Measurements from ENCODE around the gene GMPPA.

Gene GMPPA

DNA sequence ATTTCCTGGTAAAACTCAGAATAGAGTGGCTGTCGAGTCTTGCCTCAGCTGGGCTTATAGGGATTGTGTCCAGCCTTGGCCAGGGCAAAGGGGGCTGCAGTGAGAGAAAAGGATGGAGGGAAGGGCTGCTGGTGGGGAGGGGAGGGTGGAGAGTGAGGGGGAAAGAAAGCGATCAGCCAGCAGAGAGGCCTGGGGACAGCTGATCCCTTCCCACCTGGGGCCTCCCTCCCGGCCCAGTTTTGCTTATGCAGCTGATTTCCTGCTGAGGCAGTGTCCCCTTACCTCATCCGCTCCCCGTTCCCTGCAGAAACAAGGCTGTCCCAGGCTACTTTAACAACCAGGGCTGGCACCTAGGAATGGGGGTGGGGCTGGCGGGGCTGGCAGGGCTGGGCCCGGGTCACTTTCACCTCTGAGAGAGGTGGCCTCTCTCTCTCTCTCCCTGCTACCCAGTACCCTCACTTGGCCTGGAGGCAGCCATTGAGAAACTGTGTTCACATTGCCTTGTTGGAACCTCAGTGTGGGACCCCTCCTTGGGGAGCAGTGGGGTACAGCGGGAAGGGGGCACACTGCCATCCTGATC lies 12.2 kb upstream of the GMPPA start:
- no peak for DNase-seq

DNA sequence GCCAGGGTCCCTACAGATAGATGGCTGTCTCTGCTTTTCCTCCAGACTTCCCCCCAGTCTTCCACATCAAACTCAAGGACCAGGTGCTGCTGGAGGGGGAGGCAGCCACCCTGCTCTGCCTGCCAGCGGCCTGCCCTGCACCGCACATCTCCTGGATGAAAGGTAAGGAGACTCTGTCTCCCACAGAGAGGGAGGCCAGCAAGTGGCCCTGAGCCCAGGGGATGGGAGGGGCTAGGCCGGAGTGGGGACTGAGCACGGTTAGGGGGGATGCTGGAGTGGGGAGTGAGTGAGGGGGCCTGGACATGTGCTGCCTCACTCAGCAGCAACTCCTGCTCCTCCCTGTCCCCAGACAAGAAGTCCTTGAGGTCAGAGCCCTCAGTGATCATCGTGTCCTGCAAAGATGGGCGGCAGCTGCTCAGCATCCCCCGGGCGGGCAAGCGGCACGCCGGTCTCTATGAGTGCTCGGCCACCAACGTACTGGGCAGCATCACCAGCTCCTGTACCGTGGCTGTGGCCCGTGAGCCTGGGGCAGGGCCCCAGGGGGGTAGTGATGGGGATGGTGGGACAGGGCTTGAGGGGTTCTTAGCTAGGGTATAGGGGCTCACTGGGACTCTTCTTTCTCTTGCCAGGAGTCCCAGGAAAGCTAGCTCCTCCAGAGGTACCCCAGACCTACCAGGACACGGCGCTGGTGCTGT lies 10.4 kb upstream of the GMPPA start:
- no peak for DNase-seq

DNA sequence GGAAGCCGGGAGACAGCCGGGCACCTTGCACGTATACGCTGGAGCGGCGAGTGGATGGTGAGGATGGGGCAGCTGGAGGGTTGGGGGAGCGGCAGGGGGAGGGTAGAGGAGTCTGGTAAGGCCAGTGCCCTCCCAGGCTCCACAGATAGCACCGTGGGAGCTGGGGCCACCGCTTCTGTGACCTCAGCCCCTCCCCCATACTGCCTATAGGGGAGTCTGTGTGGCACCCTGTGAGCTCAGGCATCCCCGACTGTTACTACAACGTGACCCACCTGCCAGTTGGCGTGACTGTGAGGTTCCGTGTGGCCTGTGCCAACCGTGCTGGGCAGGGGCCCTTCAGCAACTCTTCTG lies 9.9 kb upstream of the GMPPA start:
- DNase-seq, result no peak

DNA sequence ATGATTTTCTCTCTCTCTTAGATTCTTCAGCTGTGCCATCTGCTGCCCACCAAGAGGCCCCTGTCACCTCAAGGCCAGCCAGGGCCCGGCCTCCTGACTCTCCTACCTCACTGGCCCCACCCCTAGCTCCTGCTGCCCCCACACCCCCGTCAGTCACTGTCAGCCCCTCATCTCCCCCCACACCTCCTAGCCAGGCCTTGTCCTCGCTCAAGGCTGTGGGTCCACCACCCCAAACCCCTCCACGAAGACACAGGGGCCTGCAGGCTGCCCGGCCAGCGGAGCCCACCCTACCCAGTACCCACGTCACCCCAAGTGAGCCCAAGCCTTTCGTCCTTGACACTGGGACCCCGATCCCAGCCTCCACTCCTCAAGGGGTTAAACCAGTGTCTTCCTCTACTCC lies 9.4 kb upstream of the GMPPA start:
- no peak for DNase-seq

DNA sequence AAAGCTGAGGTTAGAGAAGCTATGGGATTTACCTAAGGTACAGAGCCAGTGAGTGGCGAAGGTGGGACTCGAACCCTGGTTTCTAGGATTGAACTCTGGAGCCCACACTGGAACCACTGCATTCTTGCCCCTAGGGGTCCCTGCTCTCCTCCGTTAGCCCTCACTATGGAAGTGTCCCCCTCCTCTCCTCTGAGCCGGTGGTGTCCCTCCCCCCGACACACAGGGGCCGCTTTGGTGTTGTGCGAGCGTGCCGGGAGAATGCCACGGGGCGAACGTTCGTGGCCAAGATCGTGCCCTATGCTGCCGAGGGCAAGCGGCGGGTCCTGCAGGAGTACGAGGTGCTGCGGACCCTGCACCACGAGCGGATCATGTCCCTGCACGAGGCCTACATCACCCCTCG lies 8.5 kb upstream of the GMPPA start:
- no peak for DNase-seq

- no peak for DNase-seq
Observed at GRCh38 chr2:219490600-219491130, 8.0 kb upstream of the GMPPA start.

DNA sequence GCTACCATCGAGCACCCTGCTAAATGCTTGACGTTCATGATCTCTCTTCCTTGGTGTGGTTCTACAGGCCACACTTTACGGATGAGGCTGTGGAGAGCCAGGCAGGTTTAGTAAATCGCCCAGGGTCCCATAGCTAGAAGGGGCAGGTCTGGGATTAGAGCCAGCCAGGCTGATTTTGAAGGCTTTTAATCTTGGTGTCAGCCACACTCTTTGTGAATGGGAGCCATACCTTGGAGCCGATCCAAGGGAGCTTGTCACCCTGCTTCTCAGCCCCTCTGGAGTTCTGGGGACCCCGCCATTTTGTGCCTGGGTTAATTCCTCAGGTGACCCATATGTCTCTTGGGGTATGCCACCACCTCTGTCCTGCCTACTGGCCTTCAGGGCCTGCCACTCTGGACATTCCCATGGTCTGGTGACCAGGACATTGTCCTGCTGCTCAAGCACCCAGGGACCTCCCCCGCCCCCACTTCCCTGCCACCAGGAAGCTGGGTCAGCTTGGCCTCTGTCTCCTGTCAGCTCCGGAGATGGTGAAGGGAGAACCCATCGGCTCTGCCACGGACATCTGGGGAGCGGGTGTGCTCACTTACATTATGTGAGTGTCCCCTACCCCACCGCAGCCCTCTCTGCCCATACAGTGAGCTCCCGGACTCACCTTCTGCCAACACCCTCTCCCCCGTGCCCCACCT lies 7.3 kb upstream of the GMPPA start:
- DNase-seq, result no peak

DNA sequence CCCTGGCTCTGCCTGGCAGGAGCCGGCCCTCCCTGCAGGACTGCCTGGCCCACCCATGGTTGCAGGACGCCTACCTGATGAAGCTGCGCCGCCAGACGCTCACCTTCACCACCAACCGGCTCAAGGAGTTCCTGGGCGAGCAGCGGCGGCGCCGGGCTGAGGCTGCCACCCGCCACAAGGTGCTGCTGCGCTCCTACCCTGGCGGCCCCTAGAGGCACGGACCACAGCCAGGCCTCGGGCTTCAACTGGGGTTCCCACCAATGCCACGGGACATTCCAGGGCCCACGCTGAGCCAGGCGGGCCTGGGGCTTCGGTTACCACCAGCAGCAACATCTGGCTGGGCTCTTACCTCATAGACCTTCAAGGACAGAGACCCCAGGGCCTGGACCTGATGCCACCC lies 6.1 kb upstream of the GMPPA start:
- DNase-seq, result no peak

DNA sequence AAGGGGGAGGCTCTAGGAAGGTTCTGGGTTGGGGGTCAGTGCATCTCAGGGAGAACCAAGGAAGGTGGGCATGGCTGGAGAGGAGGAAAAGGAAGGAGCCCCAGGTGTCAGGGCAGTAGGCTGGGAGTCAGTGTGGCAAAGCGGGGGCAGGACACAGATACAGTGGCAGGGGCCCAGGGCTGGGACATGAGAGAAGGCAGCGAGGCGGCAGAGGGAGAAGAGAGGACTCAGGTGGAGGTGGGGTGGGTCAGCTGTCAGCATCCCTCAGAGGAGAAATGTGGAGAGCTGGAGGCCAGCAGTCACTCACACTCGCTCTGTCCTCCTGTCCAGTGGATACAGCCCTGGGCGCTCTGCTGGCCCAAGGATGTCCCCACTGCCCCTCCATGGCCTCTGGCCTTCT lies 5.6 kb upstream of the GMPPA start:
- DNase-seq, result no peak

DNA sequence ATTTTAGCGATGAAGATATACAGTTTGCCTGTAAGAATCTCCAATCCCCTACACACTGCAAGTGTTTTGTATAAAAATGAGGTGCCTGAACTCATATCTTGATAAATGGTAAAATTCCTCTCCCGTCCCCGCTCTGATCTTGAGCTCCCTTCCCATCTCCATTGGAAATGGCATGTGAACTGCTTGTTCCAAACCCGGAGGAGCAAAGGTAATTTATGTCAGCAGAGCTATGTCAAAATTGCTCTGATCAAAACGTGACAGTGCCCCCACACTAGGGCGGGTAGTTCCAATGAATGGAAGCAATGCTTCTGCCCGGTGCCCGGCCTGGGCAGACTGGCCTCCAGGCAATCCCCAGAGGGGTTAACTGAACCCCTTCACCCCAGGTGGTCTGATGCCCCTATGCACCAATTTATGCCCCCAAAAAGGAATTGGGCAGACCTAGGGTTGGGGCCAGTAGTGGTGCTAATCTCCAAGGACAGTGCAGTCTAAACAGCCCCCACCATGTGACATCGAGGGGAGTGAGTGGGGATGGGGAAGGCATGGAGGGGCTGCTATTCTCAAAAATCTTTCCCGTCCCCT lies 3.6 kb upstream of the GMPPA start:
- no peak for DNase-seq

GRCh38 chr2:219495531-219496122 lies 3.1 kb upstream of the GMPPA start:
- peak; percentile 32 to 41 for DNase-seq

GRCh38 chr2:219496247-219496824 lies 2.4 kb upstream of the GMPPA start:
- DNase-seq, result no peak

GRCh38 chr2:219496825-219497494 lies 1.7 kb upstream of the GMPPA start:
- DNase-seq, result no peak

DNA sequence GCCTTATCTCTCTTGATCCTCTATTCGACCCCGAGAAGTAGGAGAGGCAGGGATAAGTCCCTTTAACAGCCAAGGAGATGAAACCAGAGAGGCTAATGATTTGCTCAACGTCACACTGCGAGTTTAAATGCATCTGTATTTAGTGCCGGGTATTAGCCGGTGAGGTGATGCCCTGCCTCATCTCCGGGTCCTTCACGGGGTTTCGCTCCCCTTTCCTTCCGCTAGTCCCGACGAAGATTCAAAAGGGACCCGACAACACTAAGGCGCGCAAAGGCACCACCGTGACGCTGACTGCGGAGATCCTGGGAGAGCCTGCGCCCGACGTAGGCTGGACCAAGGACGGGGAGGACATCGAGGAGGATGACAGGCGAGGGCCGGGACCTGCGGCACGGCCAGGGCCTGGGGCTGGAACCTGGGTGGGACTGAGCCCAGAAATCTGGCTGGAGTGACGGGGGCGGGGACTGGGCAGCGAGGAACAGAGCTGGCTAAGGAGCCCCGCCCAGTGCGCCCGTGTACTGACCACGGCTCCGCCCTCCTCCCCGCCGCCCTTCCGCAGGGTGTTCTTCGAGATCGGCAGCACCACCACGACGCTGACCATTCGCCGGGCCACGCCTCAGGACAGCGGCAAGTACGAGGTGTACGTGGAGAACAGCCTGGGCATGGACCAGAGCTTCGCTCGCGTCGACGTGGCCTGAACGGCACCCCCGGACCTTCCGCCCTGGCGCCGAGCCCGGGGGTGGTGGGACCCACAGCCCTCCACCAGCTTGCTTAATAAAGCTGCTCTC lies 1.0 kb upstream of the GMPPA start:
- DNase-seq, result no peak

DNA sequence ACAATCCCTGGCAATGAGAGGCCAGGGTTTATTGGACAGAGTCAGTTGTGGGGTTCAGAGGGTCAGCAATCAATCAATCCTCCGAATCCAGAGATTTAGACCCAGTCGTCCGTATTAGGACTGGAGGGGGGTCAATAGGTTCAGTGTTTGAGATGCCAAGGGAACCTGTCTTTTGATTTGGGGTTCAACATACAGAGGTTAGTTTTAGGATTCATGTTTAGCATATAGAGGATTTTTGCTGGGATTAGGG lies 292 bp downstream of the GMPPA start:
- no peak for DNase-seq

- no peak for DNase-seq
Observed at GRCh38 chr2:219499555-219499954, 864 bp downstream of the GMPPA start.

GRCh38 chr2:219500135-219500534 lies 1.4 kb downstream of the GMPPA start:
- no peak for DNase-seq

DNA sequence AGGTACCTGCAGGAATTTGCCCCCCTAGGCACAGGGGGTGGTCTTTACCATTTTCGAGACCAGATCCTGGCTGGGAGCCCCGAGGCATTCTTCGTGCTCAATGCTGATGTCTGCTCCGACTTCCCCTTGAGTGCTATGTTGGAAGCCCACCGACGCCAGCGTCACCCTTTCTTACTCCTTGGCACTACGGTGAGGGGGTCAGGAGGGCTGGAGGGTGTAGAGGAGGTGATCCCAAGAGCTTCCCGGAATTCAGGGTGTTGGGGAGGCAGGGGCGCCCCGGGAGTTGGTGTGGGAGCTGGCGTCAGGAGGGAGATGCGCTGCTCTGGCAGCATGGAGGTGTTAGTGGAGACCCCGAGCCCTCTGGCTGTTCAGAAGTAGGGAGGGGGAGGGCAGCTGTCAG lies 3.2 kb downstream of the GMPPA start:
- no peak for DNase-seq

- no peak for DNase-seq
Observed at GRCh38 chr2:219502618-219503017, 3.9 kb downstream of the GMPPA start.

- no peak for DNase-seq
Observed at GRCh38 chr2:219505585-219505984, 6.9 kb downstream of the GMPPA start.

DNA sequence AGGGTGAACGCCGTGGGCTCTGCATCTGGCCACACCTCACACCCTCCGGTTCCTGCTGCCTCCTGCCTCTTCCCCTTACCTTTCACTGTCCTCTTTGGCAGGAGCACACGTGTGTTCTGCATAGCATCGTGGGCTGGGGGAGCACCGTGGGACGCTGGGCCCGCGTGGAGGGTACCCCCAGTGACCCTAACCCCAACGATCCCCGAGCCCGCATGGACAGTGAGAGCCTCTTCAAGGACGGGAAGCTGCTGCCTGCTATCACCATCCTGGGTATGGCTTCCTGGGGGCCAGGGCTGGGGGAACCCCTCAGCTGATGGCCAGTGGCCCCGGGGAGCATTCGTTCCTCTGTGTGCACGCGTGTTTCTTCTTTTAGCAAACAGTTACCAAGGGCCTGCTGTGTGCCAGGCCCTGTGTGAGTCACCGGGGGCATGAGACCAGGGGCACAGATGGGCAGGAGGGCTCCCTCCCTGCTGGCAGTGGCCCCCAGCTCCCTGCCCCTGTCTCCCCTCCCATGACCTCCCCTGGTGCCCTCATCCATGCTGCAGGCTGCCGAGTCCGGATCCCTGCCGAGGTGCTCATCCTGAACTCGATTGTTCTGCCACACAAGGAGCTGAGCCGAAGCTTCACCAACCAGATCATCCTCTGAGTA lies 7.6 kb downstream of the GMPPA start:
- DNase-seq, result no peak
